Esophagus squamous epithelium (tissue), 5 donors: ENCODE data around the gene EXOC3L1. TPM values are rescaled to one million over a fixed set of nuclear protein-coding genes. Genes with fewer than 3 reads are reported as not detected.

Source experiments
- DNase-seq: peaks from one replicate; lab custom pipeline; 2025; lab: John Stamatoyannopoulos, UW
- H3K27ac ChIP-seq, 4 donors: fragments of 200-600 bp; sonication (generic); one replicate each; pipeline ENCODE4 v1.5.1; 2016 to 2019; ENCODE audit warnings: mild to moderate bottlenecking in 1 of 4
- H3K27me3 ChIP-seq, 4 donors: fragments of 200-600 bp; sonication (generic); 1 replicate in 3 of 4; 2 replicates in 1 of 4; pipeline versions ENCODE4 v1.5.1 to v1.6.0; 2017 to 2021; ENCODE audit warnings: antibody characterized with exemption in 1 of 4
- H3K36me3 ChIP-seq, 3 donors: fragments of 200-600 bp; sonication (generic); one replicate each; pipeline ENCODE4 v1.5.1; 2016 to 2019
- H3K4me1 ChIP-seq, 3 donors: fragments of 200-600 bp; sonication (generic); one replicate each; pipeline ENCODE4 v1.5.1; 2017 to 2019
- H3K4me3 ChIP-seq, 4 donors: fragments of 200-600 bp; sonication (generic); 1 replicate in 3 of 4; 2 replicates in 1 of 4; pipeline ENCODE4 v1.5.1; 2016 to 2019; ENCODE audit warnings: mild to moderate bottlenecking in 2 of 4, moderate library complexity in 1 of 4
- H3K9me3 ChIP-seq, 3 donors: fragments of 200-600 bp; sonication (generic); one replicate each; pipeline ENCODE4 v1.5.1; 2016 to 2019
- POLR2A ChIP-seq, 4 donors: fragments of 450-650 bp; IDR thresholded peaks; one replicate each; pipeline ENCODE4 v1.6.1; 2017; ENCODE audit warnings: antibody characterized with exemption in 4 of 4, mild to moderate bottlenecking in 4 of 4, moderate library complexity in 3 of 4
- WGBS, 2 donors: methylation state at CpG; one replicate each; pipeline ENCODE4 v1.1.5; 2018; 5-methylcytosine and 5-hydroxymethylcytosine counted together
- intact Hi-C: fragments of 100-400 bp; cut with DNase I; formaldehyde crosslinking; loops from one replicate; pipeline ENCODE4 v1.15.0; 2022
- total RNA-seq, 4 donors: library from RNA; depleted of rRNA; stranded (reverse); fragments of >200 nt; gene quantifications; one replicate each; pipeline ENCODE4 v1.1.0, GENCODE V29; 2016
- TF ChIP-seq, protein P1 (sequence below), 6 experiments: fragments of 450-650 bp in 4 of 6; fragments of 200-600 bp in 2 of 6; sonication (generic) in 2 of 6; IDR thresholded peaks; one replicate each; pipeline ENCODE4 v1.5.1; 2016 to 2019; ENCODE audit warnings: antibody characterized with exemption in 6 of 6, mild to moderate bottlenecking in 4 of 6, moderate library complexity in 4 of 6
- donor health status: DM: yes; HTN: yes; CAD: no.

Gene EXOC3L1
- total RNA-seq, 4 donors from 2014 or later = 1.1 to 2.3 (median 1.4) TPM

DNA sequence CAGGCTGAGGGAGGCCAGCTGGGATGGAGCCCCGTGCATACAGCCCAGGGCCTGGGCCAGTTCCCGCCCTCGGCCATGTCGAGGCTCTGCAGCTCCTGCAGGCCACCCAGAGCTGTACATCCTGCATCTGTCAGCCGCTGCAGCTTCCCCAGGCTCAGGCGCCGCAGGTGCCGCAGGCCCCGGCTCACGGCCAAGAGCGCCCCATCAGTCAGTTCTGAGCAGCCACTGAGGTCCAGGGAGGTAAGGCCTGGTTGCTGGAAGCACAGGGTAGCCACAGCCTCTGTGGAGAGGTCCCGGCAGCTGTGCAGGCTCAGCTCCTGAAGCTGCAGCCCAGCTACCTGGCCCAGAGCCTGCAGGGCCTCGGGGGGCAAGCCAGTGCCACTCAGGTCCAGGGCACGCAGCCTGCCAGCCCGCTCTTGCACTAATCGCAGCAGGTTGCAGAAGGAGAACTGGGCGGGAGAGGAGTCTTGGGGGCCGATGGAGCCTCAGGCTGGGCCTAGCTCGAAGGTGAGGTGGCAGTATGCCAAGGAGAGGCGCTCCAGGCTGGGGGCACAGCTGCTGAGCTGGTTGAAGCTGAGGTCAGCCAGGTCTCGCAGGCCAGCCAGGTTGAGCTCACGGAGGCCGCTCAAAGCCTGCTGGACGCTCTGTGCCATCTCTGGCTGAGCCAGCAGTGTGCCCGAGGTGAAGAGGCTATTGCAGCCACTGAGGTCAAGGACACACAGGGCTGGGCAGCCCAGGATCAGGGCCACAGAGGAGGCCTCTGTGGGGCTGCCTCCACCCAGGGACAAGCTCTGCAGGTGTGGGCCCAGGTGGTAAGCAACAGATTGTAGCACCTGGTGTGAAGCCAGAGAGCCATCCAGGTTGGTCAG, 20.4 kb upstream of the EXOC3L1 start:
- intact Hi-C loops = no loop called here
- DNase-seq = no peak
- 45% methylated on average over 2 of the region's 25 CpGs; no CpG with 5 or more reads in 1 of the 2 donors for WGBS, 2 donors

DNA sequence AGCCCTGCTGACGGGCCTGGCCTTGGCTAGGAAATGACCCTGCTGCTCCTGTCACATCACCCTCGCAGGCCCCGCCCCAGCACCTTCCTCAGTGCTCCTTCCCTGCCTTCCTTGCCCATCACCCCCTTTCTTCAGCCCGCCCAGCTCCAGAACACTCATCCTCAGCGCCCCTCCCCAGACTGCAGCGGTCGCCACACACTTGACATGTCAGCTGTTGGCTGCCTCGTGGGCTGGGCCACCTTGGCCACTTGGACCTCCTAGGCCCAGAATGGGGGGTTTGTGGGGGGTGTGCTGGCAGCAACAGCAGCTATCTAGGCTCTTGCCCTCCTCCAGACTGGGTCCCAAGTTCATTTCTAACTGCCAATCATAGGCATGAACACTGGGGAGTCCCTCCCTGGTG, 19.6 kb upstream of the EXOC3L1 start:
- intact Hi-C loops = no loop called here
- DNase-seq = no peak
- Histone ChIP-seq H3K36me3 (peaks cover 0 to 17% (median 0%) of the 10 kb centered on the region in 3 donors), H3K27ac (no peak overlapping the region), H3K9me3 (no peaks in the 10 kb centered on the region), H3K4me1 (peaks cover 0 to 27% (median 6%) of the 10 kb centered on the region in 3 donors), H3K27me3 (no peaks in the 10 kb centered on the region), H3K4me3 (no peak overlapping the region)
- 80 to 86% methylated on average over 6 to 8 of the region's 8 CpGs for WGBS, 2 donors
- TF ChIP-seq, protein P1, sequence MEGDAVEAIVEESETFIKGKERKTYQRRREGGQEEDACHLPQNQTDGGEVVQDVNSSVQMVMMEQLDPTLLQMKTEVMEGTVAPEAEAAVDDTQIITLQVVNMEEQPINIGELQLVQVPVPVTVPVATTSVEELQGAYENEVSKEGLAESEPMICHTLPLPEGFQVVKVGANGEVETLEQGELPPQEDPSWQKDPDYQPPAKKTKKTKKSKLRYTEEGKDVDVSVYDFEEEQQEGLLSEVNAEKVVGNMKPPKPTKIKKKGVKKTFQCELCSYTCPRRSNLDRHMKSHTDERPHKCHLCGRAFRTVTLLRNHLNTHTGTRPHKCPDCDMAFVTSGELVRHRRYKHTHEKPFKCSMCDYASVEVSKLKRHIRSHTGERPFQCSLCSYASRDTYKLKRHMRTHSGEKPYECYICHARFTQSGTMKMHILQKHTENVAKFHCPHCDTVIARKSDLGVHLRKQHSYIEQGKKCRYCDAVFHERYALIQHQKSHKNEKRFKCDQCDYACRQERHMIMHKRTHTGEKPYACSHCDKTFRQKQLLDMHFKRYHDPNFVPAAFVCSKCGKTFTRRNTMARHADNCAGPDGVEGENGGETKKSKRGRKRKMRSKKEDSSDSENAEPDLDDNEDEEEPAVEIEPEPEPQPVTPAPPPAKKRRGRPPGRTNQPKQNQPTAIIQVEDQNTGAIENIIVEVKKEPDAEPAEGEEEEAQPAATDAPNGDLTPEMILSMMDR (IDR thresholded peaks at IDR 0.05) = no peak
- no peak for TF ChIP-seq POLR2A (IDR thresholded peaks at IDR 0.05)

More for the DNA sequence above, 20.4 kb upstream of the EXOC3L1 start:
- TF ChIP-seq POLR2A (IDR thresholded peaks at IDR 0.05) = no peak
- TF ChIP-seq, protein P1 (IDR thresholded peaks at IDR 0.05) = no peak
- H3K27ac ChIP-seq = no peak overlapping the region
- H3K9me3 ChIP-seq = no peaks in the 10 kb centered on the region
- H3K4me3 ChIP-seq = no peak overlapping the region
- peaks cover 0 to 27% (median 6%) of the 10 kb centered on the region in 3 donors for H3K4me1 ChIP-seq
- no peaks in the 10 kb centered on the region for H3K27me3 ChIP-seq
- peaks cover 0 to 11% (median 0%) of the 10 kb centered on the region in 3 donors for H3K36me3 ChIP-seq

DNA sequence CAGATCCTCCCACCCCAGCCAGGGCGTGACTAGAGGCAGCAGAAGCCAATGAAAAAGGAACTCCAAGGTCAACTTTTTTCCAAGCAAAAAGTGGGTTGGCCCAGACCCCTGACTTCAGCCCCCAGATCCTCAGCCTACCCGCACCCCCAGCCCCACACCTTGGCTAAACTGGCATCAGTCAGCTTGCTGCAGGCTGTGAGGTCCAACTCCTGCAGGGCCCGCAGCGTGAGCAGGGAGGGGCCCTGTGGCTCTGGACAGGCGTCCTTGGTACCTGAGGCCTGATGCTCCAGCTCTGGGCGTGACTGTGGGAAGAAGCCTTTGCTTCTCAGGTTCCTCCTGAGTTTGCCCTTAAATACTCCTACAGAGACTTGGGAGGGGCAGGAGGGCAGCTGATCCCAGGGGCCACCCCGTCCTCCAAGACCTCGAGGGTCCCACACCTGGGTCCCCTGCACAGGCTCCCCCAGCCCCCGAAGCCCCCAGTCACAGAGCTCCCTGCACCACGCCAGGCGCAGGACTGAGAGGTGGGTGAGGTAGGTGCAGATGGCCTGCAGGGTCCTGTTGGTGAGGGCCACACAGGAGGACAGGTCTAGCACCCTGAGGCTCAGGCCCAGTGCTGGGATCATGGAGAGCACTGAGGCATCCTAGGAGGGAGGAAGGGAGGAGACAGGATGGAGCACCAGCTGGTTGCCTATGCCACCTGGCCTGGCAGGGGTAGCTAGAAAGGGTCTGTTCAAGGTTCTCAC, 18.4 kb upstream of the EXOC3L1 start:
- Histone ChIP-seq H3K27me3 (no peaks in the 10 kb centered on the region), H3K9me3 (no peaks in the 10 kb centered on the region), H3K36me3 (peaks cover 5 to 30% (median 10%) of the 10 kb centered on the region in 3 donors), H3K4me3 (no peak overlapping the region), H3K4me1 (peaks cover 0 to 27% (median 5%) of the 10 kb centered on the region in 3 donors), H3K27ac (no peak overlapping the region)
- no peak for TF ChIP-seq POLR2A (IDR thresholded peaks at IDR 0.05)
- TF ChIP-seq, protein P1 (IDR thresholded peaks at IDR 0.05) = no peak
- no peak for DNase-seq
- intact Hi-C loops = no loop called here
- WGBS, 2 donors = 75 to 85% methylated on average over 4 to 5 of the region's 11 CpGs

DNA sequence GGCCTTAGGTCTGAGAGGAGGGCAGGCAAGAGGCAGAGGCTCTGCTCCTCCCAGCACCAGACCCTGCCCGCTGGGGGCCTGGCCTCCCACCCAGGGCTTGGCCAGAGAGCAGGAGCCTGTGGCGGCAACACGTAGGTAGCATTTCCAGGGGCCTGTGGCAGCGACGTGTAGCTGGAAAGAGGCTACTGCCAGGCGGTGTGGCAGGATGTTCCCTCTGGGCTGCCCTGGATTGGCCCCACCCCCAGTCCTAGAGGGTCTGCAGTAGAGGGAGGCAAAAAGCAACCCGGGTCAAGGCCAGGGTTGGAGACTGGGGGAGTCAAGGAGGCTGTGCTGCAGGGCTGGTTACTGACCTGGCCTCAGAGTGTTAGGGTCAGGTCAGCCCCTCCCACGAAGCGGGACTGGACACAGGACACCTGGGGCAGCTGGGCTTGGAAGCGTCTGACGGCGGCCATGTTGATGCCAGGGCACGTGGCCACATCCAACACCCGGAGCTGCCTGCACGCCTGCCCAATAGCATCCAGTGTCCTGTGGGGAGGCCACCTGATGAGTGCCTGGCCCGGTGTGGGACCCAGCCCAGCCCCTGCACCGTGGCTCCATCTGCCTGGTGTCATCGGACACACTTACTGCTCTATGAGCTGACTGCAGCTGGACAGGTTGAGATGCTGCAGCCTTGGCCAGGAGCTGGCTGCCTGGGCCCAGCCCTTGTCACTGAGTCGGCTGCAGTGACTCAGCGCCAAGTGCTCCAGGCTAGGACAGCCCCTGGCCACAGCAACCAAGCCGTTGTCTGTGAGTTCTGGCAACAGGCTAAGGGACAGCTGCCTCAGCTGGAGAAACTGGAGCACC, 17.5 kb upstream of the EXOC3L1 start:
- Histone ChIP-seq H3K36me3 (peaks cover 14 to 38% (median 19%) of the 10 kb centered on the region in 3 donors), H3K4me3 (no peak overlapping the region), H3K4me1 (peaks cover 0 to 19% (median 0%) of the 10 kb centered on the region in 3 donors), H3K27me3 (no peaks in the 10 kb centered on the region), H3K27ac (no peak overlapping the region), H3K9me3 (no peaks in the 10 kb centered on the region)
- intact Hi-C loops = no loop called here
- TF ChIP-seq, protein P1 (IDR thresholded peaks at IDR 0.05) = no peak
- no peak for TF ChIP-seq POLR2A (IDR thresholded peaks at IDR 0.05)
- DNase-seq = no peak
- 32 to 39% methylated on average over 4 to 5 of the region's 21 CpGs for WGBS, 2 donors
